Kidney (tissue), 14 donors: ENCODE measurements around the gene STK25. TPM values are rescaled to one million over a fixed set of nuclear protein-coding genes. Genes with fewer than 3 reads are reported as not detected.

Experiments used
- DNase-seq, 5 donors: peaks; one replicate each; pipeline ENCODE4 v3.0.0-alpha.2; 2013 to 2020
- FAIRE-seq: peaks from 2 replicates; lab custom pipeline; 2012; peaks lifted over from hg19 to GRCh38; lab: Jason Lieb, UNC
- H3K27ac ChIP-seq, 2 donors: one replicate each; pipeline ENCODE4 v1.7.0; 2013; ENCODE audit warnings: low read depth in 2 of 2, low read length in 2 of 2, inconsistent platforms in 1 of 2
- H3K27me3 ChIP-seq: one replicate; pipeline ENCODE4 v1.7.1; 2013; ENCODE audit warnings: low read length, inconsistent platforms; ENCODE audit not compliant: control insufficient read depth, insufficient read depth
- H3K36me3 ChIP-seq, 3 donors: one replicate each; pipeline versions ENCODE4 v1.7.0 to v1.7.1; 2013; ENCODE audit warnings: low read length in 3 of 3, control low read depth in 1 of 3, inconsistent platforms in 1 of 3; ENCODE audit not compliant: insufficient read depth in 3 of 3, control insufficient read depth in 2 of 3
- H3K4me1 ChIP-seq, 3 donors: one replicate each; pipeline versions ENCODE4 v1.7.0 to v1.7.1; 2013; ENCODE audit warnings: low read length in 3 of 3, inconsistent platforms in 1 of 3, low read depth in 1 of 3; ENCODE audit not compliant: control insufficient read depth in 2 of 3, insufficient read depth in 2 of 3
- H3K4me3 ChIP-seq, 3 donors: one replicate each; pipeline versions ENCODE4 v1.7.0 to v1.8.1; 2013; ENCODE audit warnings: low read length in 3 of 3, control low read depth in 1 of 3, inconsistent platforms in 1 of 3
- H3K9ac ChIP-seq, 3 donors: one replicate each; pipeline versions ENCODE4 v1.7.0 to v1.7.1; 2013; ENCODE audit warnings: low read length in 3 of 3, control low read depth in 1 of 3, inconsistent platforms in 1 of 3
- H3K9me3 ChIP-seq, 3 donors: one replicate each; pipeline versions ENCODE4 v1.7.0 to v1.7.1; 2013; ENCODE audit warnings: low read length in 3 of 3, control low read depth in 1 of 3, inconsistent platforms in 1 of 3; ENCODE audit not compliant: control insufficient read depth in 2 of 3, insufficient read depth in 1 of 3
- intact Hi-C: fragments of 100-400 bp; cut with DNase I; formaldehyde crosslinking; loops from one replicate; pipeline ENCODE4 v1.11.1; 2022
- polyA plus RNA-seq: library from polyadenylated mRNA; stranded (reverse); fragments of 350-450 nt; fragmentation: Illumina TruSeq; extraction: RNeasy Lipid Tissue Mini Kit (QIAGEN cat#74804); gene quantifications from one replicate; pipeline ENCODE4 v1.2.3, GENCODE V29; 2014; ENCODE audit warnings: low read depth, low replicate concordance; ENCODE audit not compliant: insufficient read depth
- total RNA-seq: library from RNA; stranded (reverse); fragmentation: NEBNext Ultra II Directional; extraction: Animal tissue kit (Norgen Biotek cat#: 25700); gene quantifications from one replicate; pipeline ENCODE4 v1.2.1, GENCODE V29; 2021
- TF ChIP-seq, protein P1 (sequence below): IDR thresholded peaks from 3 replicates; pipeline ENCODE4 v1.5.1; 2012; ENCODE audit warnings: mild to moderate bottlenecking, moderate library complexity, borderline replicate concordance; ENCODE audit not compliant: insufficient read depth; ENCODE audit errors: extremely low read depth
- donor health status: control.
- donor health status: control.
- donor health status: control.
- donor health status: control.
- donor health status: control.
- donor health status: DM: yes; HTN: yes; CAD: no.
- donor health status: Normal renal cell carcinoma (clear cell type).

Gene STK25
- total and polyA plus RNA-seq, 2 donors from 2014 or later, result 119 to 151 TPM

DNA sequence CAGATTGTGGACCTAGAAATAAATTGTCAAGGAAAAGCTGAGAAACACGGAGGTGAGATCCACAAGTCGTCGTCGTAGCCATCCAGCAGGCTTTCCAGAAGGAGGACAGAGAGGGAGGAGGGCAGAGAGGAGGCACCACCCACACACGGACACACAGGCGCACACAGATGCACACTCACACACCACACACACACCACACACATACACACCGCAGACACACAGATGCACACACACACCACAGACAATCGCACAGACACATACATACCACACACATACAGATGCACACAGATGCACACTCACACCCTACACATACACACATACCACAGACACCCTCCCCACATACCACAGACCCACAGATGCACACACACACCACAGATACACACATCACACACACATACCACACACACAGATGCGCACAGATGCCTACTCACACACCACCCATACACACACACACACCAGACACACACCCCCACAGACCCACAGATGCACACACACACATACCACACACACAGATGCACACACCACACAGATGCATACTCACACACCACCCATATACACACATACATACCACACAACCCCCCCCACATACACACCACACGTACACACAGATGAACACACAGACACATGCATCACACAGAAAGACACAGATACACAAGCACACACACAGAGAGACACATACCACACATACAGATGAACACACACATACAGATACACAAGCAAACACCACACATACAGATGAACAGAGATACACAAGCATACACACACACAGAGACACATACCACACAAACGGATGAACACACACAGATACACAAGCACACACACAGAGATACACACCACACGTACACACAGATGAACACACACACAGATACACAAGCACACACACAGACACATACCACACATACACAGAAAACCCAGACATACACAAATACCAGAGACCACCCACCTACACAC lies 37.4 kb upstream of the STK25 start:
- H3K9me3 ChIP-seq, result no peaks in the 10 kb centered on the region
- TF ChIP-seq, protein P1, sequence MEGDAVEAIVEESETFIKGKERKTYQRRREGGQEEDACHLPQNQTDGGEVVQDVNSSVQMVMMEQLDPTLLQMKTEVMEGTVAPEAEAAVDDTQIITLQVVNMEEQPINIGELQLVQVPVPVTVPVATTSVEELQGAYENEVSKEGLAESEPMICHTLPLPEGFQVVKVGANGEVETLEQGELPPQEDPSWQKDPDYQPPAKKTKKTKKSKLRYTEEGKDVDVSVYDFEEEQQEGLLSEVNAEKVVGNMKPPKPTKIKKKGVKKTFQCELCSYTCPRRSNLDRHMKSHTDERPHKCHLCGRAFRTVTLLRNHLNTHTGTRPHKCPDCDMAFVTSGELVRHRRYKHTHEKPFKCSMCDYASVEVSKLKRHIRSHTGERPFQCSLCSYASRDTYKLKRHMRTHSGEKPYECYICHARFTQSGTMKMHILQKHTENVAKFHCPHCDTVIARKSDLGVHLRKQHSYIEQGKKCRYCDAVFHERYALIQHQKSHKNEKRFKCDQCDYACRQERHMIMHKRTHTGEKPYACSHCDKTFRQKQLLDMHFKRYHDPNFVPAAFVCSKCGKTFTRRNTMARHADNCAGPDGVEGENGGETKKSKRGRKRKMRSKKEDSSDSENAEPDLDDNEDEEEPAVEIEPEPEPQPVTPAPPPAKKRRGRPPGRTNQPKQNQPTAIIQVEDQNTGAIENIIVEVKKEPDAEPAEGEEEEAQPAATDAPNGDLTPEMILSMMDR, result no peak
- intact Hi-C loops, result no loop called here
- H3K9ac ChIP-seq, result no peak overlapping the region
- no peak for FAIRE-seq
- no peak overlapping the region for H3K4me3 ChIP-seq
- H3K36me3 ChIP-seq, result no peaks in the 10 kb centered on the region
- peaks cover 2% of the 10 kb centered on the region for H3K27me3 ChIP-seq
- H3K27ac ChIP-seq, result no peak overlapping the region
- H3K4me1 ChIP-seq, result peaks cover 0 to 12% (median 3%) of the 10 kb centered on the region in 3 donors
- peak in 1 of 5 donors; percentile 18 for DNase-seq

DNA sequence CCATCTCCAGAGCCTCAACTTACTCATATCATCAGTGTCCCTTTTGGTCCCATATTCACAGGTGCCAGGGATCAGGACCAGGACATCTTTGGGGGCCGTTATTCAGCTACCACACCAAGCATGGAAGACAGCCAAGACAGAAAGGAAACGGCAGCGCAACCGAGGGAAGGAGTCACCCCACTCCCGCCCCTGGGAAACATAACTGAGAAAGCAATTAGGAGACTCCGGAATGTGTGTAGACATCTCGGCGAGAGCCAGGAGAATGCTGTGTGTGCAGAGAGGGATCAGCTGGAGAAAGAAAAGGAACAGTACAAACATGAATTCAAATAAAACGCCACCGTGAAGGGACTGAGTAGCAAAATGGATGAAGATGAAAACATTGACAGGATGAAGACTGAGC lies 36.7 kb upstream of the STK25 start:
- FAIRE-seq (no peak), DNase-seq (peak in 2 of 5 donors; percentile 37 to 59)
- peaks cover 2% of the 10 kb centered on the region for H3K27me3 ChIP-seq
- TF ChIP-seq, protein P1, result no peak
- no peaks in the 10 kb centered on the region for H3K36me3 ChIP-seq
- no peaks in the 10 kb centered on the region for H3K9me3 ChIP-seq
- intact Hi-C loops, result no loop called here
- no peak overlapping the region for H3K27ac ChIP-seq
- no peak overlapping the region for H3K4me3 ChIP-seq
- peaks cover 0 to 12% (median 3%) of the 10 kb centered on the region in 3 donors for H3K4me1 ChIP-seq
- H3K9ac ChIP-seq, result no peak overlapping the region

DNA sequence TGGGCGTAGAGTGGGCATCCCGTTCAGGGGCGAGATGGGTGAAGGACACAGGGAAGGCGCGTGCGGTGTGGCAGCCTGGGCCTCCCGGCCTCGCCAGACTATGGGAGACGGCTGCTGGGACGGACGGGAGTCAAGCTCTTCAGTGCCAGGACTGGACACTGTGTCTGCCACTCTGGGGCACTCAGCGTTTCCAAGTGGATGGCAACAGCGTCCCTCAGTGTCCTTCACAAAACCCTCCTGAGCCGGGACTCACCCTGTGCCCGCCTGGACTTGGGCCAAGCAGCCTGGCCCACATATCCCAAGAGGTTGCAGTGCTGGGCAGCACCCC lies 33.9 kb upstream of the STK25 start:
- Histone ChIP-seq H3K4me3 (no peak overlapping the region), H3K9ac (no peak overlapping the region), H3K36me3 (no peaks in the 10 kb centered on the region), H3K4me1 (peaks cover 0 to 12% (median 3%) of the 10 kb centered on the region in 3 donors), H3K27me3 (peaks cover 2% of the 10 kb centered on the region), H3K9me3 (no peaks in the 10 kb centered on the region), H3K27ac (no peak overlapping the region)
- FAIRE-seq (no peak), DNase-seq (peak in 1 of 5 donors; percentile 57)
- intact Hi-C loops, result no loop called here
- TF ChIP-seq, protein P1, result no peak
